OCI-LY1 (cell line): Measurements from ENCODE around the gene OGDHL.

Experiments used
- H2AFZ ChIP-seq: fragments of 200-600 bp; sonication (generic), shearing (Covaris generic); 2 replicates; pipeline ENCODE4 v1.6.0; 2014; ENCODE audit warnings: antibody characterized with exemption, mild to moderate bottlenecking, low read length
- H3F3A ChIP-seq: fragments of 200-600 bp; sonication (generic), shearing (Covaris generic); 2 replicates; pipeline ENCODE4 v1.6.0; 2014; ENCODE audit warnings: mild to moderate bottlenecking, antibody characterized with exemption, low read length, moderate library complexity; ENCODE audit not compliant: insufficient read depth
- H3K27ac ChIP-seq: fragments of 200-600 bp; sonication (generic); 2 replicates; pipeline ENCODE4 v1.5.1; 2014; ENCODE audit warnings: low read length, mixed run types, mild to moderate bottlenecking, low read depth; ENCODE audit not compliant: poor library complexity, severe bottlenecking
- H3K27me3 ChIP-seq: fragments of 200-600 bp; sonication (generic); 2 replicates; pipeline ENCODE4 v1.6.0; 2014; ENCODE audit warnings: antibody characterized with exemption, mild to moderate bottlenecking, low read length, moderate library complexity; ENCODE audit not compliant: insufficient read depth
- H3K36me3 ChIP-seq: fragments of 200-600 bp; sonication (generic); 2 replicates; pipeline ENCODE4 v1.6.1; 2014; ENCODE audit warnings: mild to moderate bottlenecking, antibody characterized with exemption, low read length, moderate library complexity, mixed read lengths; ENCODE audit not compliant: insufficient read depth
- H3K4me1 ChIP-seq: fragments of 200-600 bp; sonication (generic); 2 replicates; pipeline ENCODE4 v1.5.1; 2014; ENCODE audit warnings: mild to moderate bottlenecking, low read length, moderate library complexity; ENCODE audit not compliant: insufficient read depth, severe bottlenecking
- H3K4me2 ChIP-seq: fragments of 200-600 bp; sonication (generic), shearing (Covaris generic); 2 replicates; pipeline ENCODE4 v1.6.1; 2014; ENCODE audit warnings: low read length
- H3K4me3 ChIP-seq: fragments of 200-600 bp; sonication (generic); 2 replicates; pipeline ENCODE4 v1.5.1; 2014; ENCODE audit warnings: low read length, low read depth, mild to moderate bottlenecking, mixed read lengths; ENCODE audit not compliant: poor library complexity, severe bottlenecking
- H3K79me2 ChIP-seq: fragments of 200-600 bp; shearing (Covaris generic); 2 replicates; pipeline ENCODE4 v1.6.1; 2016; ENCODE audit warnings: mixed run types, low read length, mixed read lengths; ENCODE audit not compliant: insufficient read depth
- H3K9ac ChIP-seq: fragments of 200-600 bp; sonication (generic), shearing (Covaris generic); 2 replicates; pipeline ENCODE4 v1.6.1; 2014; ENCODE audit warnings: mild to moderate bottlenecking, low read length, mixed read lengths
- H3K9me2 ChIP-seq: fragments of 200-600 bp; sonication (generic), shearing (Covaris generic); 2 replicates; pipeline ENCODE4 v1.6.1; 2014; ENCODE audit warnings: low read depth, mild to moderate bottlenecking, low read length, mixed read lengths
- H3K9me3 ChIP-seq: fragments of 200-600 bp; shearing (Covaris generic); 2 replicates; pipeline ENCODE4 v1.6.1; 2014; ENCODE audit warnings: low read length, mixed read lengths
- H4K20me1 ChIP-seq: fragments of 200-600 bp; sonication (generic), shearing (Covaris generic); 2 replicates; pipeline ENCODE4 v1.6.0; 2016; ENCODE audit warnings: mild to moderate bottlenecking, low read length; ENCODE audit not compliant: insufficient read depth
- CTCF ChIP-seq: fragments of 200-600 bp; sonication (generic), shearing (Covaris generic); IDR thresholded peaks from 2 replicates; pipeline ENCODE4 v1.5.1; 2017; ENCODE audit warnings: mild to moderate bottlenecking, antibody characterized with exemption, low read length, moderate library complexity, mixed read lengths
- EZH2 ChIP-seq: fragments of 200-600 bp; sonication (generic), shearing (Covaris generic); IDR thresholded peaks from 2 replicates; pipeline ENCODE4 v1.8.0; 2017; ENCODE audit warnings: borderline replicate concordance, mixed run types, mild to moderate bottlenecking, antibody characterized with exemption, low read length, moderate library complexity, mixed read lengths

Gene OGDHL

DNA sequence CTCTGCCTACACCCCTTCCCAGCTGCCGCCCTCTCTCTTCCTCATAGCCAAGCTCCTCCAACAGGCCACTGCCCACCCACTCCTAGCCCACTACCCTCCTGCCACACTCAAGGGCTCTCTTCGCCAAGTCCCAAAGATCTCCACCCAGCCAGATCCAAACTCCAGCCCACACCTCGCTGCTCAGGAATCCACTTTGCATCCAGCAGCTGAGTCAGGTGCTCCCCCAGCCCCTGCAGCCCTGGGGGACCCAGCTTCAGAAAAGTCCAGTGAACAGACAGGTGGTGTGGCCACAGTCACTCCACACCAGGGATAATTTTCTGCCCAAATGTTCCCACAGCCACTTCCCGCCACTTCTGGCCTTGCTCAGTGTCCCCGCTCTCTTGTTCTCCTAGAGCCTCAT is 10.9 kb downstream of the OGDHL start:
- Histone ChIP-seq H4K20me1 (no peaks in the 10 kb centered on the region), H3K9me3 (no peaks in the 10 kb centered on the region), H3K79me2 (no peaks in the 10 kb centered on the region), H3K27ac (no peak overlapping the region), H3F3A (no peaks in the 10 kb centered on the region), H3K4me3 (no peak overlapping the region), H2AFZ (no peak overlapping the region), H3K36me3 (no peaks in the 10 kb centered on the region), H3K27me3 (no peaks in the 10 kb centered on the region), H3K9me2 (no peaks in the 10 kb centered on the region), H3K9ac (no peak overlapping the region), H3K4me1 (no peaks in the 10 kb centered on the region), H3K4me2 (no peak overlapping the region)
- TF ChIP-seq CTCF (no peak), EZH2 (no peak)

DNA sequence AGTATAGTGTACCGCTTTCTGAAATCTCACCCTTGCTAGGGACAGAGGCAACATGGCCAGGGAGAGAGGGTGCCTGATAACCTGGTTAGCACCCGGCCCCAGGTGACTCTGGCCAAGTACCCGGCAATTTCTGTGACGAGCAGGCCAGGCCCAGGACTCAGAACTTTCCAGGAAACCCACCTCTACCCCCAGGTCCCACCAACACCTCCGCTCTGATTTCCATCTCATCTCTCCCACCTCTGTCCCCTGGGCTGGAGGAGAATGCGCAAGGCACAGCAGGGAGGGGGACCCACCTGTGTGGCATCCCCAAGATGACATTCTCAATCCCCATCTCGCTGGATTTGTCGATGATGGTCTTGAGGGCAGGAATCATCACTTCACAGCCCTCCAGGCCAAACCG is 11.6 kb downstream of the OGDHL start:
- H3K27me3 ChIP-seq: no peaks in the 10 kb centered on the region
- no peak for TF ChIP-seq CTCF
- TF ChIP-seq EZH2: no peak
- no peak overlapping the region for H2AFZ ChIP-seq
- no peaks in the 10 kb centered on the region for H3K9me3 ChIP-seq
- no peaks in the 10 kb centered on the region for H3K36me3 ChIP-seq
- H3K4me1 ChIP-seq: no peaks in the 10 kb centered on the region
- no peak overlapping the region for H3K27ac ChIP-seq
- no peak overlapping the region for H3K4me3 ChIP-seq
- no peak overlapping the region for H3K4me2 ChIP-seq
- H4K20me1 ChIP-seq: no peaks in the 10 kb centered on the region
- H3F3A ChIP-seq: no peaks in the 10 kb centered on the region
- H3K9ac ChIP-seq: no peak overlapping the region
- no peaks in the 10 kb centered on the region for H3K79me2 ChIP-seq
- H3K9me2 ChIP-seq: no peaks in the 10 kb centered on the region

DNA sequence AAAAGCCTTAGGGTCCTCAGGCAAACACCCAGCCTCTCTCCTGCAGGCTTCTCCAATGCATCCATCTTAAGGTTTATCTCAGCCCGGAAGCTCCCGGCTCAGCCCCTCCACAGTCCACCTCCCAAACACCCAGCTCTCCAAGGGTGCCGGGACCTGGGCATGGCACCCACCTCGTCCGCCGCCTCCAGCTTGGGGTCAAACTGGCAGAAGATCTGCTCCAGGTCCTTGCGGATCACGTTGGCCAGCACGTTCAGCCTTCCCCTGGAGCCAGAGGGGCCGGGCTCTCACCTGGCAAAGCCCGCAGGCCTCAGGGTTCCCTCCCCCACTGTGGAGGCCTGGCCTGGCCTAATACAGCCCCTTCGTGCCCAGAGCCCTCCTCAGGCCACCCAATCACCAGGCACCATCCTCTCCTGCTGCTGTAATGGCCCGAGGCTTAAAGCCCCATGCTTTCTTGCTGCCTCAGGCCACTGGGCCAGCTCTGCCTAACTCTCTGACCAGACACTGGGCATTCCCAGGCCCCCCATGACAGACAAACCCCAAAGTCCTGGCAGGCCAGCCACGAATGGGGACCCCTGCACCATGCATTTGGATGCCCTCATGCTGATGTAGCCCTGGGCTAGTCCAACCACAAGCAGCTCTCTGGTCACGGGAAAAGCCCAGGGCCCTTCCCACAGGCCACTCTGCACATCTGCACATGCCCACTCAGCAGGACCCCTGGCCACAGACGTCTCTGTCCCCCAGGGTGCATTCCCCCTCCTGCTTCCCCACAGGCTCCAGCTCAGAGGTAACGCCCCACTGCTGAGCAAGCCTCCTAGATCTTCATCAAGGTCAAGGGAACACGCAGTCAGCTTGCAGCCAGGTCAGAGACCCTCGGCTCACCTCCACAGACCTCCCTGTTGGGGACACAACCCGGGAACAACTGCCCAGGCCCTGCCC is 12.3 kb downstream of the OGDHL start:
- Histone ChIP-seq H3K27me3 (no peaks in the 10 kb centered on the region), H3K9ac (no peak overlapping the region), H3K4me3 (no peak overlapping the region), H3F3A (no peaks in the 10 kb centered on the region), H3K36me3 (no peaks in the 10 kb centered on the region), H4K20me1 (no peaks in the 10 kb centered on the region), H3K27ac (no peak overlapping the region), H3K4me1 (no peaks in the 10 kb centered on the region), H3K9me3 (no peaks in the 10 kb centered on the region), H2AFZ (no peak overlapping the region), H3K4me2 (no peak overlapping the region), H3K9me2 (no peaks in the 10 kb centered on the region), H3K79me2 (no peaks in the 10 kb centered on the region)
- TF ChIP-seq EZH2 (no peak), CTCF (no peak)
